ENCODE measurements around the gene ILK. TPM values are rescaled to one million over a fixed set of nuclear protein-coding genes. Genes with fewer than 3 reads are reported as not detected.

Gene ILK
- total RNA-seq, 2 experiments from 2014 or later = 64.8 to 80.3 TPM

- POLR2A ChIA-PET = interaction anchor here (0.7 to 0.9 kb wide), 2 partner anchors 22 to 105 kb away, joined by 3 read pairs; no protein-coding TSS in a partner anchor
- no peaks in the 10 kb centered on the region for H3K4me1 ChIP-seq (ENCODE audit: insufficient read depth, low read length, poor library complexity, severe bottlenecking)
- no peak overlapping the region for H3K4me3 ChIP-seq (ENCODE audit: low read depth, low read length, poor library complexity, severe bottlenecking)
- H3K4me2 ChIP-seq (ENCODE audit: low read length) = no peak overlapping the region
- TF ChIP-seq CTCF (conservative IDR thresholded peaks at IDR 0.05; ENCODE audit: low read length) (no peak), EZH2phosphoT487 (IDR thresholded peaks at IDR 0.05; ENCODE audit: borderline replicate concordance, low read depth, low read length) (no peak)
- no peaks in the 10 kb centered on the region for H4K20me1 ChIP-seq (ENCODE audit: insufficient read depth, low read length)
- no peaks in the 10 kb centered on the region for H3K9me2 ChIP-seq (ENCODE audit: insufficient read depth, low read length)
- no peak overlapping the region for H3K27ac ChIP-seq (ENCODE audit: low read depth, low read length, poor library complexity, severe bottlenecking)
- no peak overlapping the region for H2AFZ ChIP-seq (ENCODE audit: low read length)
- no peak for DNase-seq (ENCODE audit: low spot score)
- no TSS peak for BruUV-seq (replicated peaks)
- CTCF ChIA-PET (ENCODE audit: unreplicated experiment) = interaction anchor here (0.5 kb wide), 1 partner anchor 59 kb away, joined by 3 read pairs; the partner anchor contains the start of gene DNHD1
- intact Hi-C loops (cut with micrococcal nuclease; ENCODE audit: unreplicated experiment) = no loop called here
- no peaks in the 10 kb centered on the region for H3K79me2 ChIP-seq (ENCODE audit: insufficient read depth, low read depth, low read length)
- H3K9me3 ChIP-seq (ENCODE audit: low read length) = no peaks in the 10 kb centered on the region
- H3K36me3 ChIP-seq (ENCODE audit: insufficient read depth, low read length) = no peaks in the 10 kb centered on the region
These were observed 47.2 kb upstream of the ILK start for GRCh38 chr11:6556139-6556949.

GRCh38 chr11:6557063-6557462 is 46.5 kb upstream of the ILK start:
- H3K79me2 ChIP-seq (ENCODE audit: insufficient read depth, low read depth, low read length) = no peaks in the 10 kb centered on the region
- CTCF ChIA-PET (ENCODE audit: unreplicated experiment) = no interaction called here
- H3K4me2 ChIP-seq (ENCODE audit: low read length) = no peak overlapping the region
- no peaks in the 10 kb centered on the region for H3K9me2 ChIP-seq (ENCODE audit: insufficient read depth, low read length)
- intact Hi-C loops (cut with micrococcal nuclease; ENCODE audit: unreplicated experiment) = no loop called here
- no peaks in the 10 kb centered on the region for H3K9me3 ChIP-seq (ENCODE audit: low read length)
- no peak for DNase-seq (ENCODE audit: low spot score)
- TF ChIP-seq EZH2phosphoT487 (IDR thresholded peaks at IDR 0.05; ENCODE audit: borderline replicate concordance, low read depth, low read length) (no peak), CTCF (conservative IDR thresholded peaks at IDR 0.05; ENCODE audit: low read length) (no peak)
- H3K27ac ChIP-seq (ENCODE audit: low read depth, low read length, poor library complexity, severe bottlenecking) = no peak overlapping the region
- H3K36me3 ChIP-seq (ENCODE audit: insufficient read depth, low read length) = no peaks in the 10 kb centered on the region
- H3K4me3 ChIP-seq (ENCODE audit: low read depth, low read length, poor library complexity, severe bottlenecking) = no peak overlapping the region
- POLR2A ChIA-PET = no interaction called here
- no TSS peak for BruUV-seq (replicated peaks)
- H4K20me1 ChIP-seq (ENCODE audit: insufficient read depth, low read length) = no peaks in the 10 kb centered on the region
- H3K4me1 ChIP-seq (ENCODE audit: insufficient read depth, low read length, poor library complexity, severe bottlenecking) = no peaks in the 10 kb centered on the region
- H2AFZ ChIP-seq (ENCODE audit: low read length) = no peak overlapping the region
